GM12874 (cell line): Measurements from ENCODE around the gene NCAPH2.

Experiments used
- TF ChIP-seq, protein P1 (sequence below): IDR thresholded peaks from 2 replicates; pipeline ENCODE4 v1.5.1; 2011; ENCODE audit warnings: low read depth, mild to moderate bottlenecking, control low read depth, low read length, moderate library complexity; ENCODE audit not compliant: insufficient read depth

Gene NCAPH2

DNA sequence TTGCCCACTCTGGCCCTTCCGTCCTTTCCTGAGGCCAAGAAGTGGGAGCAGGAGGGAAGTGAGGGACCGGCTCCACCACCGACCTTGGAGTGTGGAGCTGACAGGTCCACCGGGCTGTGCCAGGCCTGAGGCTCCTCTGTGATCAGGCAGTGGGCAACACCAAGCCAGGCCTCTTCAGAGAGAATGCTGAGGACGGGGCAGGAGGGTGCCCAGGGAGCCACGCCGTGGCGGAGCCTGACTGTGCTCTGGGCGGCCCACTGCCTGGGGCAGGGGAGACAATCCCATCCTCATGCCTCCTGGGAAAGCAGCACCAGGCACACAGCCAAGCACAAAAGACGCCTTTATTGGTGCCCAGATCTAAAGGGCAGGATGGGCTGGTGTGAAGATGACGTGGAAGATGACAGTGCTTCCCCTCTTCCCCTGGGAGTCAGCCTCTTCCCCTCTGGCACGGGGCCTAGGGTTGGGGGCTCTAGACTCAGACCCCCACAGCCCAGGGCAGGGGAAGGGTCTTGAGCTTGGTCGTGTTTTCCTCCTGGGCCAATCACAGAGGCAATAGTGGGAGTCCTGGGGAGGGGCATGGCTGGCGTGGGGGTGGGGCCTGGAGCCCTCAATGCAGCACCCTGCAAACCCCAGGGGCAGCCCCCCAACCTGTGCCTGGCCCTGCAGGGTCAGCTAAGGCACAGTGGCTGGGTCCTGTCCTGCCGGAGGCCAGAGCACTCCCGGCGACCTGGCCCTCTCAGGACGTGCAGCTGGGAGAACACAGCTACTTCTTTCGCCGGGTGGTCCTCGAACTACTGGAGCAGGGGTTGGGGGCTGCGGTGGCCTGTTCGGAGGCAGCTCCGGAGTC, 5.2 kb upstream of the NCAPH2 start:
- TF ChIP-seq, protein P1, sequence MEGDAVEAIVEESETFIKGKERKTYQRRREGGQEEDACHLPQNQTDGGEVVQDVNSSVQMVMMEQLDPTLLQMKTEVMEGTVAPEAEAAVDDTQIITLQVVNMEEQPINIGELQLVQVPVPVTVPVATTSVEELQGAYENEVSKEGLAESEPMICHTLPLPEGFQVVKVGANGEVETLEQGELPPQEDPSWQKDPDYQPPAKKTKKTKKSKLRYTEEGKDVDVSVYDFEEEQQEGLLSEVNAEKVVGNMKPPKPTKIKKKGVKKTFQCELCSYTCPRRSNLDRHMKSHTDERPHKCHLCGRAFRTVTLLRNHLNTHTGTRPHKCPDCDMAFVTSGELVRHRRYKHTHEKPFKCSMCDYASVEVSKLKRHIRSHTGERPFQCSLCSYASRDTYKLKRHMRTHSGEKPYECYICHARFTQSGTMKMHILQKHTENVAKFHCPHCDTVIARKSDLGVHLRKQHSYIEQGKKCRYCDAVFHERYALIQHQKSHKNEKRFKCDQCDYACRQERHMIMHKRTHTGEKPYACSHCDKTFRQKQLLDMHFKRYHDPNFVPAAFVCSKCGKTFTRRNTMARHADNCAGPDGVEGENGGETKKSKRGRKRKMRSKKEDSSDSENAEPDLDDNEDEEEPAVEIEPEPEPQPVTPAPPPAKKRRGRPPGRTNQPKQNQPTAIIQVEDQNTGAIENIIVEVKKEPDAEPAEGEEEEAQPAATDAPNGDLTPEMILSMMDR = no peak

DNA sequence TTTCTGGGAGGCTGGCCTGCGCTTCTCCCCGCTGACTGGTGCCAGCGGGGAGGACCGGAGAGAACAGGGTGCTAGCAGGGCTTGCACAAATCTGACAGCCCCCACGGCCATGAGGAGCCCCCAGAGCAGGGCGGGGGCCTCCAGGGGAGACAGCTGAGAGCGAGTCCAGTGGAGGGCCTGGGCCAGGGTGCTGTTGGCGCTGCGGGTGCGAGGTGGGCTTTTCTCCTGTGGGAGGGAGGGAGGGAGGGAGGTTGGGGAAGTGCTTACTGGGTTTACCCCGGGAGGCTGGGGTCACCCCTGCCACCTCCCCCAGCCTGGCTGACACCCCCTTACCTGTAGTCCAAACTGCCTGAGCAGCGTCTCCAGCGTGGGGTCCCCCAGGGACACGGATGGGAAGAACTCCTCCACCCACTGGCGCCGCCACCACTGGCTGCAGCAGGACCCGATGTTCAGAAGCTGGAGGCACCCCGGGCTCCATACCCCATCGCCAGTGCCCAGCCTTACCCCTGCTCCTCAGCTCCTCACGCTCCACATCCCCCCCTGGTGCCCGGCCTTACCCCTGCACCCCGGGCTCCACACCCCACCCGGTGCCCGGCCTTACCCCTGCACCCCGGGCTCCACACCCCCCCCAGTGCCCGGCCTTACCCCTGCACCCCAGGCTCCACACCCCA, 4.4 kb upstream of the NCAPH2 start:
- TF ChIP-seq, protein P1 = no peak

DNA sequence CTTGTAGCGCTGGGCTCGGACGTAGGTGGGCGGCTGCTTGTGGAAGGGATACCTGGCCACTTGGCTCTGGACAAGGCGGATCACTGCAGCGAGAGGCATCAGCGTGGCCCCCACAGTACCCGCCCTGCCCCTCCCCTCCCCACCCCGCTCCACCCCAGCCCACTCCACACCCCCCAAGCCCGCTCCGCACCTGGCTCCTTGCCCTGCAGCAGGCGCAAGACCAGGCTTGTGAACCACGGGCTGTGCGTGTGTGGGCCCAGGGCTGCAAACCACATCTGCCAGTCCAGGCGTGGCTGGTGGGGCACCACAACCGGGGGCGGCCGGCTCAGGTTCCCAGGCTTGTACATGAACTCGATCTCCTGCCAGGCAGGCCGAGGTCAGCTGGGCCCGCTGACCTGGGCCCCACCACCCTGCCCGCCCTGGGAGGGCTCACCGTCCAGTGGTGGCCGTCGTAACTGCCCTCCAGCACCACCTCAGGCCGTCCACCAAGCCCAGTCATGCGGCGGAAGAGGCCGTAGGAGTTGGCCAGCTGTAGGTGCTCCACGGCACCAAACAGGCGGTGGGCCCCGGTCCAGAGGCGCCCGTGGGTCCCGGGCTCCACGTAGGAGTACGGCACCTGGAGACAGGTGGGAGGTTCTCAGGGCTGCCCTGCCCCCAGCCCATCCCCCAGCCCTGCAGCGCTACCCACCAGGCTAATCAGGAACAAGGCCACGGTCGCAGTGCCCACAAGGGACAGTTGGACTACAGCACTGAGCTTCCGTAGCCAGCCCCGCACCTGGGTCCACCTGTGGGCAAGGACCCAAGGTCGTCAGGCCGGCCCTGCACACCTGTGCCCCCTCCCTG, 3.4 kb upstream of the NCAPH2 start:
- TF ChIP-seq, protein P1 = no peak

DNA sequence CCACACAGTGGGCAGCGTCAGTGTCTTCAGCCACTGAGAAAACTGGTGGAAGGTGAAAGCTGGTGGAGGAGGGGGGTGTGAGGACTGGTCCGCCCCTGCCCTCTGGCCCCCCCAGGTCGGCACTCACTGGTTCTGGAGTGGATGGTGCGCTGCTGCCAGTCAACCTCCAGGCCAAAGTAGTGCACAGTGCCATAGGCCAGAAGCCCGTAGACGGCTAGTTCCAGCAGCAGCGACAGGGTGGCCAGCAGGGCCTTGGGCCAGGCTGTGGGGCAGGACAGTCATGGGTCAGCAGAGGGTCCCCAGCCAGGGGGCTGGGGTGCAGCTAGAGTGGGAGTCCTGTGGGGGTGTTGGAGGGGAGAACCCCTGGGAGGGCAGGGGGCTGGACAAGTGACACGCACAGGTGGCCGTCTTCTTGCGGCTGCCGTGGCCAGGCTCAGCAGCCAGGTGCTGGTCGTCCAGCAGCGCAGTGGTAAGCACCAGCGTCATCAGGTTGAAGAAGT, 2.7 kb upstream of the NCAPH2 start:
- TF ChIP-seq, protein P1 = no peak

DNA sequence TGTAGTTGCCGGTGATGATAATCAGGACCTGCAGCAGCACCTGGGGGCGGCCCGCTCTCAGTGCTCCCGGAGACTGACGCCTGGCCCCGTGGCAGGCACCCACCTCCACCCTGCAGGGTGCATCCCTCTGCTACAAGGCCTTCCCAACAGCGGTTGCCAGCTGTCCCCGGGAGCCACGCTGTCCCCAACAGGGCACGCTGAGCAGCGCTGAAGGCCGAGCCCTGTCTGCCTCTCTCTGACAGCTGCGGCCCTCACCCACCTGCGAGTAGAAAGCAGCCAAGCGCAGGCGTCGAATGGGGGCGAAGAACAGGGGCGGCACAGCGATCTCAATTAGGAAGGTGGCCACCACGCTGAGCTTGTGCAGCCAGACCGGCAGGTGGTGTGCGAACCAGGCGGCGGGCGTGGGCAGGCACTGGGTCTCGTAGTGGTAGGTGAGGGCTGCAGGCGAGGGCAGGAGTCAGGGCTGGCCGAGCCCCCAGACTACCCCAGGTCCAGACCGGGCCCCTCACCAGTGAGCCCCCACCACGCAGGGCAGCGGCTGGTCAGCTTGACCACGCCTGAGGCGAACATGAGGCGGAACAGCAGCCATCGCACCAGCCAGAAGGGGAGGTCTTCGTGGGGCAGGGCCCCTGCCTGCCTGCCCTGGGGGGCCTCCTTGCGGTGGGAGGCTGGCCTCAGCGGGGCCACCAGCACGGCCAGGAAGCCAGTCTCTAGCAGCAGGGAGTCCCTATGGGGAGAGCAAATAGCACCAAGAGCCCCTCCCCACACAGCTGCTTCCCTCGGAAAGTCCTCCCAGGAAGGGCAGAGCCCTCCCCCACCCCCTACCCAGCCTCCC, 2.0 kb upstream of the NCAPH2 start:
- TF ChIP-seq, protein P1 = no peak

DNA sequence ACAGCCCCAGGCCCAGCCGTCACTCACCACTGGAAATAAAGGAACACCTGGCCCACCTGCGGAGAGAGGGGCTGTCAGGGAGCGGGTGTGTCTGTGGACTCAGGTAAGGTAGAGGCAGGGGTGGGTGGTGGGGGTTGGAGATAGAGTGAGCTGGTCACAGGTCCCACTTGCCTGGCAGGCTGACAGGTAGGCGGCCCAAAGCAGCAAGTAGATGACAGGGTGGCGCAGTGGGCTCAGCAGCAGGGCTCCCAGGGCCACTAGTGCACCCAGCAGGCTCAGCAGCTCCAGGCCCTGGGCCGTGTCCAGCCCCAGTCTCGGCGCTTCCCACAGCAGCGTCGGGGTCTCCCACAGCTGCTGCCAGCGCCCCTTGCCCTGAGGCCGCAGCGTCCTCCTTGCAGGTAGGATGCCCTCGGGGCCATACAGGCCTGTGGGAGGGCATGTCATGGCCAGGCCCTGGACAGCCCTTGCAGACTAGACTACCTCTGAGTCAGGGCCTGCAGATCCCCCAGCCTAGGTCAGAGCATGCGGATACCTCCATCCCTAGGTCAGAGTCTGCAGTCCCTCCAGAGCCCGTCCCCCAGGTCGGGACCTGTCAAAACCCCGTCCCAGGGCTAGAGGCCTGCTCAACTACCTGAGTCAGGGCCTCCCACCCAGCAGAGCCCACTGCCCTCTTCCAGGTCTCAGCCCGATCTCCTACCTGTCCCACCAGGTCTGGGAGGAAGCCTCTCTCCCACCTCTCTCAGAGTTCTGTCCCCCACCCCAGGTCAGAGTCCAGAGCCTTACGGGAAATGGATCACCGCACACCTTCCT, 1.2 kb upstream of the NCAPH2 start:
- TF ChIP-seq, protein P1 = no peak
